Fibroblast of the aortic adventitia (primary cell): ENCODE measurements around the gene FAM13A. TPM values are rescaled to one million over a fixed set of nuclear protein-coding genes. Genes with fewer than 3 reads are reported as not detected.

ENCODE experiments used
- DNase-seq: peaks from one replicate; pipeline ENCODE4 v3.0.0-alpha.2; 2010; ENCODE audit warnings: low read depth
- H3K4me3 ChIP-seq: 2 replicates; pipeline ENCODE4 v1.5.1; 2011; ENCODE audit warnings: low read depth, mild to moderate bottlenecking, control low read depth, low read length, moderate library complexity
- CTCF ChIP-seq: IDR thresholded peaks from 2 replicates; pipeline ENCODE4 v1.5.1; 2011; ENCODE audit warnings: mild to moderate bottlenecking, low read length, control low read depth, inconsistent platforms; ENCODE audit not compliant: insufficient read depth
- total RNA-seq: library from RNA; depleted of rRNA; stranded (reverse); fragments of >200 nt; gene quantifications from 2 replicates; pipeline ENCODE4 v1.2.3, GENCODE V29; 2012; ENCODE audit warnings: low replicate concordance

The FAM13A gene
- total RNA-seq, 1 donor: 23.5 TPM

- no peak overlapping the region for H3K4me3 ChIP-seq
- no peak for DNase-seq
- no peak for TF ChIP-seq CTCF
These were observed 21.3 kb upstream of the FAM13A start for GRCh38 chr4:89078300-89078699.

- DNase-seq: no peak
- no peak overlapping the region for H3K4me3 ChIP-seq
- TF ChIP-seq CTCF: no peak
These were observed 20.8 kb upstream of the FAM13A start for GRCh38 chr4:89077761-89078160.

DNA sequence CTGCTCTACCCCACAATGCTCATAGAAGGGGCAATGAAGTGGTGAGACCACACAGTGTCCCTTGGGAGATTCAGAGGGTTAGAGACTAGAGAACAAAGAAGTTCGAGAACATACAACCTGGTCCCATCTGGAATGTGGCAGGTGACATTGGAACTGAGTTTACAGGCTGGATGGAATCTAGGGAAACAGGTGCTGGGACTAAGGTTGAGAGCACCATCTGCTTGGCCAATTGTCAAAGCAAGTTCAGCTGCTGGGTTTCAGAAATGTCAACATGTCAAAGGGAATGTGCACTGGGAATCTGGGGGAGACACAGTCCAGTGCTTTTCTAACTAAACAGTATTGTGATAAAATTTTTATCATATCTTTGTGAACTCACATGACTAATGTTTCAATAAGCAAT is 15.9 kb upstream of the FAM13A start:
- H3K4me3 ChIP-seq: no peak overlapping the region
- no peak for DNase-seq
- no peak for TF ChIP-seq CTCF

- no peak for TF ChIP-seq CTCF
- DNase-seq: no peak
- no peak overlapping the region for H3K4me3 ChIP-seq
These were observed 14.3 kb upstream of the FAM13A start for GRCh38 chr4:89071311-89071710.

DNA sequence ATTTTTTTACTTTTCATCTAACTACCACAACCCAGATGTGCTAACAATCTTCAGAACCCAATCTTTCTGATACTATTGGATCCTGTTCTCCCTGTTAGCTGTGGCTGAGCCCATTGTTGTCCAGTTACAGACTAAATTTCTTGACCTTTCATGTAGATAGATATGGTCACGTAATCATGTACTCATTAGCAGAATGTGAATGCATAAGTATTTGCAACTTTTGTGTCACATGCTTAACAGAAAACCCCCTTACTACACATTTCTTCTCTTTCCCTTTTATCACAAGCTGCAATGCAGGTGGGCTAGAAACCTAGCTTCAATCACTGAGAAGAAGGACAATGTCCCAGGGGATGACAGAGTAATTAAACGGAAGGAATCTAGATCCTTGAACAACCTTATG is 13.1 kb upstream of the FAM13A start:
- no peak for TF ChIP-seq CTCF
- no peak for DNase-seq
- no peak overlapping the region for H3K4me3 ChIP-seq

- DNase-seq: no peak
- no peak for TF ChIP-seq CTCF
- H3K4me3 ChIP-seq: no peak overlapping the region
These were observed 12.5 kb upstream of the FAM13A start for GRCh38 chr4:89069481-89069880.

DNA sequence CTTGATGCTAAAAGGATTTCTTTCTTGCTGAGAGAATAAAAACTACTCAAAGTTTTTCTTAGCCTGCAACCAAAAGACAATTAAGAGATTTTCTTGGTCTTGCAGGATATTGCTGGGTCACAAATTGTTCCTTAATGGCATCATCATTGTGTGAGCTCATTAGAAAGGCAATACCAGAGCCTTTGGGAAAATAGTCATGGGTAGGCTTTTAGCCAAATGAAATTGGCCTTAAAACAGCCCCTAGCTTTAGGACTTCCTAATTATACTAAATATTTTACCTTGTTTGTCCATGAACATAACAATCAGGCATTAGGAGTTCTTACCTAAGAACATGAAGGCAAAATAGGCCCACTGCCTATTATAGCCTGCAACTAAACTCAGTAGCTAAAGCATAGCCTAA is 10.4 kb upstream of the FAM13A start:
- TF ChIP-seq CTCF: no peak
- DNase-seq: no peak
- H3K4me3 ChIP-seq: no peak overlapping the region
